GM21786 (cell line): Measurements from ENCODE around the gene ELAVL3.
"Not testable (repeated sequence)": the region's sequence is repeated elsewhere in the genome, so short reads cannot be mapped to it uniquely, and the experiment has no call there.

Experiments
- ATAC-seq: cut with Tn5 transposase; IDR thresholded peaks from one replicate; pipeline ENCODE4 v1.9.1; 2021; ENCODE audit not compliant: unreplicated experiment

ELAVL3 gene

DNA sequence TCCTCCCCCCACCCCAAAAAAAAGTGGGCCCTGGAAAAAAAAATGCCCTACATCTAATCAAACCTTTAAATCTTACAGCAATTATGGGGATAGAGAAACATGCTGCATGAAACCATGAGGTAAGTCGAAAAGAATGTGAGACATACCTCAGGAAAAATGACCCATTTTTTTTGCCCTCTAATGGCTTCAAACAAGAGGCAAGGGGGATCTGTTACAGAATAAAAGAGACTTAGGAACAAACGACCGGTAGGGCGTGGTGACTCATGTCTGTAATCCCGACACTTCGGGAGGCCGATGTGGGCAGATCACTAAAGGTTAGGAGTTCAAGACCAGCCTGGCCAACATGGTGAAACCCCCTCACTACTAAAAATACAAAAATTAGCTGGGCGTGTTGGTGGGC, 70.2 kb downstream of the ELAVL3 start:
- ATAC-seq, result no peak

DNA sequence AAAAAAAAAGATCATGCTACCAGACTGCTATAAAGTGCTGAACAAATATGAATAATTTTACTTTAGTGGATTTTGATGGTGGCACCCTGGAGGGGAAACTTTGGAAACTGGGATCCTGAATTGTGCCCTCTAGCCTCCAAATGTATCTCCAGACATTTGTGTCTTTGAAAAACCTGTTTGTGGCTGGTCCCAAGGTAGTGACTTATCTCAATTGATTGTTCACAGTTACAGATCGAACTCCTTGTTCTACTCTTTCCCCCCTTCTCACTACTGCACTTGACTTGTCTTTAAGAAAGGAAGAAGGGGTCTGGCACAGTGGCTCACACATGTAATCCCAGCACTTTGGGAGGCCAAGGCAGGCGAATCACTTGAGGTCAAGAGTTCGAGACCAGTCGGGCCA, 72.3 kb downstream of the ELAVL3 start:
- no peak for ATAC-seq

DNA sequence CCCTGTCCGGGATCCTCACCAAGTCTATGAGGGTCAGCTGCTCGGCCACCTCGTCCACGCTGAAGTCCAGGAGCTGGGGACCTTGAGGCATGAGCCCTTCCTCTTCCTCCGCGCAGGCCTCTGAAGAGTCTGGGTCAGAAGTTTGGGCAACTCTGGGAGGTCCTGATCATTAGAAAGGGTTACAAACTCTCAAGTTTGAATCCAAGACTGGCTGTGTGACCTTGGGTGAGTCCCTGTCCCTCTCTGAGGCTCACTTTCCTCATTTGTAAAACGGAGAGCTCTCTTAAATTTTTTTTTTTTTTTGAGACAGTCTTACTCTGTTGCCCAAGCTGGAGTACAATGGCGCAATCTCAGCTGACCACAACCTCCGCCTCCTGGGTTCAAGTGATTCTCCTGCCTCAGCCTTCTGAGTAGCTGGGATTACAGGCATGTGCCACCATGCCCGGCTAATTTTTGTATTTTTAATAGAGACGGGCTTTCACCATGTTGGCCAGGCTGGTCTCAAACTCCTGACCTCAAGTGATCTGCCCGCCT, 74.1 kb downstream of the ELAVL3 start:
- not testable (repeated sequence) for ATAC-seq

DNA sequence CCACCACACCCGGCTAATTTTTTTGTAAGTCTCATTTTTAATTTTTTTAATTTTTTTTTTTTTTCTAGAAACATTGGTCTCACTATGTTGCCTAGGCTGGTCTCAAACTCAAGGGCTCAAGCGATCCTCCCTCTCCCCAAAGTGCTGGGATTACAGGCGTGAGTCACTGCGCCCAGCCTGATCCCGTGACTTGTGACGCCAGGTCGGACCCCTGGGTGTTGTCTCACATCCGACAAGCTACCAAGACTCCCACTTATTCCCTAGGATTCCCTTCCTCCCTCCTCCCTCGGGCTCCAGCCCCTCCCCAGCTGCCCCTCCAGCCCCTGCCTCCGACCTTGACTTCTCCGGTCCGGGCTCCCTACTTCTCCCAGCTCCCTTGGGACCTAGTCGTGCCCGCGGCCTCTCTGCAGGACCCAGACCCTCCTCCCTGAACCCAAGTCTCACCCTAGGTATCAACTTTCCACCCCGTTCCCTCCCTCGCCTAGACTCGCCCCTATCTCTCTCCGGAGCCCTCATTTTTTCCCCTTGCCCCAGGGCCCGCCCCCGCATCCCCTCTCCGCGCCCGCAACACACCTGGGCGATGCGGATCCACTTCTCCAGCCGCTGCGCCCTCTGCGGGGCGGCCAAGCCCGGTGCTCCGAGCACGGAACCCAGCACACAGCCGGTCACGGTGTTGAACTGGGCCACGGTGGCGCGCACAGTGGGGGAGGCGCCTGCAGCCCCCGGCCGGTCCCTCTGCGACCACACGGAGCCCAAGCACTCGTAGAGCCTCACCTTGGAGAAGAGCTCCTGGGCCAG, 74.8 kb downstream of the ELAVL3 start:
- ATAC-seq, result no peak

DNA sequence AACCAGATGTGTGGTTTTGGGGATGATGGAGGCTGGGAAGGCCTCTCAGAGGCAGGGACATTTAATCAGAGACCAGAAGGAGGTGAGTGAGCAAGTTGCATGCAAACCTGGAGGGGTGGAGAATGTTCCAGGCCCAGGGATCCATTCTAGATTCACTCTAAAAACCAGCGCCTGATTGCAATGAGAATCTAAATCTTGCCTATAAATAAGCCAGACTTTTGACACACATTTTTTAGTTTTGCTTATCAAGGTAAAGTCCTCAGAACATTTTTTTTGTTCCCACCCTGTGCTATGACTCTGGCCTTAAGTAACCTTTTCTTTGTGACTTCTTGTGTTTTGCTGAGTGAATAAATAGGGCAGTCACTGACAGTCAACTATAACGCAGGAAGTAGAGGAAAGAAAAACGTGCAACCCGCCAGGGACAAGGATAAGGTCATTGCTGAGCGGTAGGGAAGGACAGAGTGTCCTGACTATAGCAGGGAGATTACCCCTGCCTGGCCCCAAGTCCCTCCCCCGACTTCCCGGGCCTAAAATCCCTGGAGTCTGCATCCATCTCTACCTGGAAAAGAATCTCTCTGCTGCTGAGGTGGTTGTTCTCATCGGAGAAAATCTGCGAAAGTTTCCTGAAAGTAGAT, 76.1 kb downstream of the ELAVL3 start:
- ATAC-seq, result no peak

DNA sequence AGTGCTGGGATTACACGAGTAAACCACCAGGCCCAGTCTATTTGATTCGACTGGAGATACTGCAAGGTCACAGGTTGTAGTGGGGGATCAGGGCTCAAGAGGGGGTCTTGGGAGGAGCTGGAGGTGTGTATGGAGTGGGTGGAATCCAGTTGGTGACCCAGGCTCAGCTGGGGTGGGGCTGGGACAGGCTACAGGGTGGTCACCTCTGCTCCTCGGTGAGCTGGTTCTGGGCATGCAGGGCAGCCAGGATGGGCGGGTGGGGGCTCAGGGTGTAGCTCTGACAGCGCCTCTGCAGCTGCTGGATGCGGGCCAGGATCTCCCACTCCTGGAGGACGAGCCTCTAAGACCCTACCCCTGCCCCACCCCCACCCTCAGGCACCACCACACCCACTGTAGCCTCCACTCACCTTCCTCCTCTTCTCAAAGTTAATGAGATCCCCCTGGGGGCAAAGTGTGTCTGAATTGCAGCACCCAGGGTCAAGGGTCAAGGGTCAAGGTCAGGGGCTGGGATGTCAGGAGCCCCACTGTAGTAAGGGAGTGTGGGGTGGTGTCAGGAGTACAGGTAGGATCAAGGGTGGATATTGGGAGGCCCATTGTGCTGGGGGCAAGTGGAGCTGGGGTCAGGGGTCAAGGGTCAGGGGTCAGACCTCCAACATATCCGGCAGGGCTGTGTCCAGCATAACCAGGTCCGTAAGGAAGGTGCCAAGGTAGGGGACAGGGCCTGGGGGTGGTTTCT, 78.9 kb downstream of the ELAVL3 start:
- no peak for ATAC-seq
